Ectodermal cell (in vitro differentiated cells): ENCODE results near the gene ARL10.
"Not testable (repeated sequence)": the region's sequence is repeated elsewhere in the genome, so short reads cannot be mapped to it uniquely, and the experiment has no call there.

Source experiments
- H3K27ac ChIP-seq: 2 replicates; pipeline ENCODE4 v1.7.0; 2013; ENCODE audit warnings: mild to moderate bottlenecking, low read depth, low read length; ENCODE audit not compliant: insufficient read depth, poor library complexity, severe bottlenecking
- H3K27me3 ChIP-seq: 2 replicates; pipeline ENCODE4 v1.7.0; 2013; ENCODE audit warnings: mild to moderate bottlenecking, low read length; ENCODE audit not compliant: insufficient read depth, control insufficient read depth, poor library complexity, severe bottlenecking
- H3K36me3 ChIP-seq: one replicate; pipeline ENCODE4 v1.7.0; 2013; ENCODE audit warnings: low read length; ENCODE audit not compliant: control insufficient read depth, insufficient read depth
- H3K4me1 ChIP-seq: one replicate; pipeline ENCODE4 v1.7.0; 2013; ENCODE audit warnings: low read length; ENCODE audit not compliant: control insufficient read depth, insufficient read depth
- H3K4me3 ChIP-seq: 2 replicates; pipeline ENCODE4 v1.7.0; 2013; ENCODE audit warnings: low read depth, low read length, control low read depth; ENCODE audit not compliant: insufficient read depth
- H3K9me3 ChIP-seq: 2 replicates; pipeline ENCODE4 v1.7.0; 2013; ENCODE audit warnings: mild to moderate bottlenecking, low read length, moderate library complexity; ENCODE audit not compliant: control insufficient read depth
- WGBS, 2 experiments: methylation state at CpG; one replicate each; pipeline ENCODE4 v1.1.7; 2013; ENCODE audit warnings: missing lambda C conversion rate in 2 of 2; 5-methylcytosine and 5-hydroxymethylcytosine counted together

ARL10 gene

GRCh38 chr5:176401281-176402205, 36.3 kb downstream of the ARL10 start:
- Histone ChIP-seq H3K27ac (no peak overlapping the region), H3K4me1 (no peaks in the 10 kb centered on the region), H3K27me3 (no peaks in the 10 kb centered on the region), H3K36me3 (no peaks in the 10 kb centered on the region), H3K9me3 (no peaks in the 10 kb centered on the region), H3K4me3 (no peak overlapping the region)
- WGBS, 2 experiments, result 91% methylated on average over 22 of the region's 22 CpGs

GRCh38 chr5:176405656-176406435, 40.6 kb downstream of the ARL10 start:
- H3K4me3 ChIP-seq, result no peak overlapping the region
- H3K4me1 ChIP-seq, result no peaks in the 10 kb centered on the region
- H3K9me3 ChIP-seq, result no peaks in the 10 kb centered on the region
- peak overlapping the region; percentile 16 for H3K27ac ChIP-seq
- H3K27me3 ChIP-seq, result no peaks in the 10 kb centered on the region
- no peaks in the 10 kb centered on the region for H3K36me3 ChIP-seq
- 74 to 79% methylated on average over 20 of the region's 20 CpGs for WGBS, 2 experiments

- 92 to 94% methylated on average over 9 of the region's 9 CpGs for WGBS, 2 experiments
- H3K27me3 ChIP-seq, result no peaks in the 10 kb centered on the region
- H3K4me3 ChIP-seq, result no peak overlapping the region
- H3K36me3 ChIP-seq, result no peaks in the 10 kb centered on the region
- H3K9me3 ChIP-seq, result no peaks in the 10 kb centered on the region
- peak overlapping the region; percentile 16 for H3K27ac ChIP-seq
- no peaks in the 10 kb centered on the region for H3K4me1 ChIP-seq
These were observed 41.3 kb downstream of the ARL10 start for GRCh38 chr5:176406436-176407052.

GRCh38 chr5:176407456-176408251, 42.4 kb downstream of the ARL10 start:
- H3K27me3 ChIP-seq, result no peaks in the 10 kb centered on the region
- whole genome bisulfite sequencing, 2 experiments, result 93 to 94% methylated on average over 6 of the region's 6 CpGs
- H3K9me3 ChIP-seq, result no peaks in the 10 kb centered on the region
- no peaks in the 10 kb centered on the region for H3K36me3 ChIP-seq
- H3K4me3 ChIP-seq, result no peak overlapping the region
- no peak overlapping the region for H3K27ac ChIP-seq
- H3K4me1 ChIP-seq, result no peaks in the 10 kb centered on the region

GRCh38 chr5:176408252-176408573, 42.9 kb downstream of the ARL10 start:
- H3K27me3 ChIP-seq, H3K36me3 ChIP-seq, H3K4me3 ChIP-seq, H3K4me1 ChIP-seq, H3K27ac ChIP-seq, H3K9me3 ChIP-seq: not testable (repeated sequence)
- WGBS, 2 experiments, result 94 to 98% methylated on average over 10 of the region's 10 CpGs

GRCh38 chr5:176408590-176408989, 43.3 kb downstream of the ARL10 start:
- no peak overlapping the region for H3K27ac ChIP-seq
- 91 to 94% methylated on average over 5 of the region's 5 CpGs for WGBS, 2 experiments
- H3K4me3 ChIP-seq, result no peak overlapping the region
- H3K9me3 ChIP-seq, result no peaks in the 10 kb centered on the region
- no peaks in the 10 kb centered on the region for H3K36me3 ChIP-seq
- H3K4me1 ChIP-seq, result no peaks in the 10 kb centered on the region
- no peaks in the 10 kb centered on the region for H3K27me3 ChIP-seq

- H3K27ac ChIP-seq, result no peak overlapping the region
- 89 to 90% methylated on average over 4 of the region's 4 CpGs for WGBS, 2 experiments
- no peaks in the 10 kb centered on the region for H3K9me3 ChIP-seq
- H3K27me3 ChIP-seq, result no peaks in the 10 kb centered on the region
- H3K4me1 ChIP-seq, result no peaks in the 10 kb centered on the region
- no peaks in the 10 kb centered on the region for H3K36me3 ChIP-seq
- H3K4me3 ChIP-seq, result no peak overlapping the region
These were observed 44.5 kb downstream of the ARL10 start for GRCh38 chr5:176409765-176410164.

GRCh38 chr5:176410486-176411180, 45.3 kb downstream of the ARL10 start:
- Histone ChIP-seq H3K4me3 (no peak overlapping the region), H3K4me1 (no peaks in the 10 kb centered on the region), H3K36me3 (no peaks in the 10 kb centered on the region), H3K27ac (no peak overlapping the region), H3K9me3 (no peaks in the 10 kb centered on the region), H3K27me3 (peaks cover 1% of the 10 kb centered on the region)
- WGBS, 2 experiments, result 89 to 93% methylated on average over 5 of the region's 5 CpGs

- Histone ChIP-seq H3K27me3 (peaks cover 18% of the 10 kb centered on the region), H3K4me3 (no peak overlapping the region), H3K9me3 (no peaks in the 10 kb centered on the region), H3K27ac (no peak overlapping the region), H3K36me3 (no peaks in the 10 kb centered on the region), H3K4me1 (no peaks in the 10 kb centered on the region)
- 91 to 92% methylated on average over 10 of the region's 10 CpGs for WGBS, 2 experiments
These were observed 47.4 kb downstream of the ARL10 start for GRCh38 chr5:176412517-176413254.
